GM18907 (cell line): Measurements from ENCODE around the gene CNTN5.

ENCODE experiments used
- ATAC-seq: cut with Tn5 transposase; IDR thresholded peaks from one replicate; pipeline ENCODE4 v1.9.1; 2021; ENCODE audit warnings: mild to moderate bottlenecking, moderate library complexity; ENCODE audit not compliant: unreplicated experiment

Gene CNTN5

DNA sequence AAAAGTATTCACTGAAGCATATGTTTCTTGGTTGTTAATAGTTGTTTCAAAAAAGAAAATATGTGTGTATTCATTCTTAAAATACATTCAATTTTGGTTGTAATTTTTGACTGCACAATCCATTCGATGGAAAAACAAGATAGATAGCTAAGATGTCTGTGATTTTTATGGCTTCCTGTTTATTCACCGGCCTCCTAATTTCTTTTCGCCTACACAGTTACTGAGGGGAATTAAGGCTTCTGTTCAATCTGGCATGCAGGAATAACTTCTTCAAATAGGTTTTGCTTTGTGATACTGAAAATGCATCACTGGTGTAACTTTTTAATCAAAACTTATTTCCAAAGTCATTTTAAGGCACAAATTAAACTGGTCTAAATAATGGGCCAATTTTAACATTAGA, 1375.5 kb downstream of the CNTN5 start:
- ATAC-seq: no peak

DNA sequence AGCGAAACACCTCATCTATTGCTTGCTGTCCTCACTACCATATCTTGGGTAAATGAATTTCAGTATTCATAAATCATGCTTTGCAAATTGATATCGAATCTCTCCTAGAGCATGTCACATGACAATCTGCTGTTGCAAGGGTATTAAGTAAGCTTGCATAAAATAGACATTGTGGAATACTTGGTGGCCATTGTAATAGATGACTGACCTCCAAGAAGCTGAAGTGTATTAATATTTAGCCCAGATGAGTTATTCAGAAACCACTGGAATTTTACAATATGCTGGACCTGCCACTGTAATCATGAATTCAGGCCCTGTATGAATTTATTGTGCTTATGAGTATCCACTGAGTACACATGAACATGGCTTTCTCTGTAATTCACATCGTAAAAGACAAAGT, 1376.7 kb downstream of the CNTN5 start:
- ATAC-seq: no peak

GRCh38 chr11:100403816-100404215, 1383.1 kb downstream of the CNTN5 start:
- ATAC-seq: no peak

DNA sequence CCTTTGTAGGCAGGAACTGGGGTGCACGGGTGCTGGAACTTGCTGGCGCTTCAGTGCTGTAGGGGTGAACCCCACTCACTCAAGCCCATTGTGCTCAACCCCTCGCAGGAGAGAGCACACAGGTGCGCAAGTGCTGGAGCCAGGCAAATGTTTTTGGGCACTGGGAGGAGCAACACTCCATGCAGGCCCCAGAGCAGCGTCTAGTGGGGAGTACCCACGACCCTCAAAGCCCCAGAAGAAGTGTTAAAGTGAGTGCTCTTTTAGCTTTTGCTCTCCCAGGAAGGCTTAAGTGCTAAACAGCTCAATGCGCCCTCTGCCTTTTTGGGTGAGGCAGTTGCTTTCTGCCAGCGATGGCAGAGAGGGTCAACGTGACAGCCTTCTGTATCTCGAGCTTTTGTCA, 1384.2 kb downstream of the CNTN5 start:
- no peak for ATAC-seq
